SHP77 (cell line): ENCODE results near the gene EFEMP2.

Source experiments
- DNase-seq, 2 experiments: peaks; one replicate each; lab custom pipeline; 2025; lab: John Stamatoyannopoulos, UW

Gene EFEMP2

GRCh38 chr11:65826984-65827735, 45.4 kb downstream of the EFEMP2 start:
- no peak for DNase-seq

GRCh38 chr11:65822776-65823528, 49.6 kb downstream of the EFEMP2 start:
- DNase-seq = no peak

- DNase-seq = no peak
These were observed 51.5 kb downstream of the EFEMP2 start for GRCh38 chr11:65821107-65821506.

- DNase-seq = peak; percentile 78 to 85
These were observed 54.5 kb downstream of the EFEMP2 start for GRCh38 chr11:65817835-65818680.

- DNase-seq = no peak
These were observed 55.2 kb downstream of the EFEMP2 start for GRCh38 chr11:65817312-65817834.

- no peak for DNase-seq
These were observed 55.9 kb downstream of the EFEMP2 start for GRCh38 chr11:65816696-65817095.
